Hepatocyte (in vitro differentiated cells): ENCODE results near the gene SAMMSON.

Experiments used
- EZH2 ChIP-seq: fragments of 200-600 bp; sonication (generic); IDR thresholded peaks from 2 replicates; pipeline ENCODE4 v1.6.1; 2016; ENCODE audit warnings: antibody characterized with exemption, mild to moderate bottlenecking, borderline replicate concordance
- EZH2phosphoT487 ChIP-seq: fragments of 200-600 bp; sonication (generic); IDR thresholded peaks from one replicate; pipeline ENCODE4 v1.6.1; 2018; ENCODE audit warnings: antibody characterized with exemption, mild to moderate bottlenecking, low read depth, moderate library complexity; ENCODE audit not compliant: unreplicated experiment, severe bottlenecking
- TF ChIP-seq, protein P1 (sequence below): fragments of 200-600 bp; sonication (generic); IDR thresholded peaks from 2 replicates; pipeline ENCODE4 v1.5.1; 2016; ENCODE audit warnings: antibody characterized with exemption, mild to moderate bottlenecking; ENCODE audit not compliant: poor library complexity

DNA sequence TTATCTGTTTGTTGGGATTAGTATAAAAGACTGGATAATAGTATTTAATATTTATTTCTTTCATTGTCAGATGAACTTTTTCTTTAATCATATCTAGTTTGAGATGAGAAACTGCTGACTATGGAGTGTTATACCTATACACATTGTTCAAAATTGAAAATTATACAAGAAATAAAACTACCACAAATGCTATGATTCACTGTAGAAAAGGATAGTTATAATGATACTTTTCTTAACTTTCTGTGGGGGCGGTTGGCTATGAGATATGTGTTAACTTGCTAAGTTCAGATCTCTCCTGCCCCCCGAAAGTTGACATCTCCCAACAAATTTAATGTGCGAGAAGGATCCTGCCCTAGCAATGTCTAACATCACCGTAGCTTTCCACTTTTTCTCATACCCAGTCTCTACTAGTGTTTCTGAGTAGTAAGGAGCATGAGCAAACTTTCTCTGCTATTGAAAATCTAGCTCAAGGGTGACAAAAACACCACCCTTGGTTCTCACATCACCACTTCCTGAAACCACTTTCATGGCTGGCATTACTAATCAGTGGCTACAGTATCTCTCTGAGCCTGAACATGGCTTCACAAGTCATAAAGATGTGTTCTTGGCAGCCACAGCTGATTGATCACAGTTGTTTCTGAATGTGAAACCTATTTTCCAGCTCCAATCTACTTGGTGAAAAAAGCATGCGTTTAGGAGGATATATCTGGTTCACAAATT lies 15.8 kb upstream of the SAMMSON start:
- TF ChIP-seq, protein P1, sequence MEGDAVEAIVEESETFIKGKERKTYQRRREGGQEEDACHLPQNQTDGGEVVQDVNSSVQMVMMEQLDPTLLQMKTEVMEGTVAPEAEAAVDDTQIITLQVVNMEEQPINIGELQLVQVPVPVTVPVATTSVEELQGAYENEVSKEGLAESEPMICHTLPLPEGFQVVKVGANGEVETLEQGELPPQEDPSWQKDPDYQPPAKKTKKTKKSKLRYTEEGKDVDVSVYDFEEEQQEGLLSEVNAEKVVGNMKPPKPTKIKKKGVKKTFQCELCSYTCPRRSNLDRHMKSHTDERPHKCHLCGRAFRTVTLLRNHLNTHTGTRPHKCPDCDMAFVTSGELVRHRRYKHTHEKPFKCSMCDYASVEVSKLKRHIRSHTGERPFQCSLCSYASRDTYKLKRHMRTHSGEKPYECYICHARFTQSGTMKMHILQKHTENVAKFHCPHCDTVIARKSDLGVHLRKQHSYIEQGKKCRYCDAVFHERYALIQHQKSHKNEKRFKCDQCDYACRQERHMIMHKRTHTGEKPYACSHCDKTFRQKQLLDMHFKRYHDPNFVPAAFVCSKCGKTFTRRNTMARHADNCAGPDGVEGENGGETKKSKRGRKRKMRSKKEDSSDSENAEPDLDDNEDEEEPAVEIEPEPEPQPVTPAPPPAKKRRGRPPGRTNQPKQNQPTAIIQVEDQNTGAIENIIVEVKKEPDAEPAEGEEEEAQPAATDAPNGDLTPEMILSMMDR: no peak
- TF ChIP-seq EZH2 (no peak), EZH2phosphoT487 (no peak)
